Keratinocyte (primary cell): Measurements from ENCODE around the gene TNS3.

ENCODE experiments used
- CTCF ChIP-seq, 3 experiments: IDR thresholded peaks in 1 of 3; conservative IDR thresholded peaks in 1 of 3; optimal IDR thresholded peaks in 1 of 3; 2 replicates in 2 of 3; 3 replicates in 1 of 3; pipeline versions ENCODE3 to v1.5.1; 2011; ENCODE audit warnings: low read length in 3 of 3, mild to moderate bottlenecking in 3 of 3, moderate library complexity in 2 of 3, control low read depth in 1 of 3, inconsistent platforms in 1 of 3; ENCODE audit not compliant: insufficient read depth in 2 of 3; ENCODE audit errors: extremely low read depth in 1 of 3
- EZH2 ChIP-seq: IDR thresholded peaks from one replicate; pipeline ENCODE4 v1.6.1; 2012; ENCODE audit warnings: inconsistent platforms, mild to moderate bottlenecking, low read length, moderate library complexity

GRCh38 chr7:47352394-47352968 lies 229.4 kb downstream of the TNS3 start:
- TF ChIP-seq CTCF (optimal IDR thresholded peaks at IDR 0.05 in 1 of 3, IDR thresholded peaks at IDR 0.05 in 1 of 3, conservative IDR thresholded peaks at IDR 0.05 in 1 of 3; ENCODE audit: extremely low read depth in 1 of 3, insufficient read depth in 2 of 3, low read length in 3 of 3) (no peak), EZH2 (no peak)
